HEK293 (cell line): ENCODE results near the gene PRR3.
A peak's percentile ranks its signal among the peaks of the same experiment; 100 is the strongest.

Experiments used
- BCL11A ChIP-seq: fragments of 450-650 bp; formaldehyde crosslinking; IDR thresholded peaks from 2 replicates; pipeline ENCODE4 v1.5.1; 2016; ENCODE audit warnings: low read depth, missing biosample characterization, missing genetic modification characterization
- SETDB1 ChIP-seq: IDR thresholded peaks from one replicate; pipeline ENCODE4 v1.6.1; 2017; ENCODE audit warnings: mild to moderate bottlenecking, low read length, moderate library complexity, mixed read lengths; ENCODE audit not compliant: insufficient read length
- ZBTB48 ChIP-seq: fragments of 450-650 bp; formaldehyde crosslinking; IDR thresholded peaks from 2 replicates; pipeline ENCODE4 v1.5.1; 2016; ENCODE audit warnings: missing biosample characterization, missing genetic modification characterization
- ZBTB8A ChIP-seq: fragments of 450-650 bp; formaldehyde crosslinking; IDR thresholded peaks from 2 replicates; pipeline ENCODE4 v1.5.1; 2016; ENCODE audit warnings: missing biosample characterization, missing genetic modification characterization
- ZFHX2 ChIP-seq: fragments of 450-650 bp; formaldehyde crosslinking; conservative IDR thresholded peaks from 2 replicates; pipeline ENCODE4 v1.5.1; 2016; ENCODE audit warnings: missing biosample characterization, missing genetic modification characterization
- ZNF140 ChIP-seq: fragments of 450-650 bp; formaldehyde crosslinking; IDR thresholded peaks from 2 replicates; pipeline ENCODE4 v1.5.1; 2016; ENCODE audit warnings: missing biosample characterization, missing genetic modification characterization
- ZNF24 ChIP-seq: fragments of 450-650 bp; formaldehyde crosslinking; IDR thresholded peaks from 2 replicates; pipeline ENCODE4 v1.5.1; 2016; ENCODE audit warnings: missing biosample characterization, missing genetic modification characterization
- ZNF311 ChIP-seq: fragments of 450-650 bp; formaldehyde crosslinking; IDR thresholded peaks from 2 replicates; pipeline ENCODE4 v1.5.1; 2017; ENCODE audit warnings: missing biosample characterization, missing genetic modification characterization, borderline replicate concordance
- ZNF341 ChIP-seq: fragments of 450-650 bp; formaldehyde crosslinking; IDR thresholded peaks from 2 replicates; pipeline ENCODE4; 2016; ENCODE audit warnings: low read depth, missing biosample characterization, missing genetic modification characterization
- ZNF391 ChIP-seq: fragments of 450-650 bp; formaldehyde crosslinking; IDR thresholded peaks from 2 replicates; pipeline ENCODE4 v1.5.1; 2016; ENCODE audit warnings: low read depth, missing biosample characterization, missing genetic modification characterization, borderline replicate concordance
- ZNF610 ChIP-seq: fragments of 450-650 bp; formaldehyde crosslinking; IDR thresholded peaks from 2 replicates; pipeline ENCODE4 v1.5.1; 2016; ENCODE audit warnings: missing biosample characterization, missing genetic modification characterization, borderline replicate concordance
- ZNF623 ChIP-seq: fragments of 450-650 bp; formaldehyde crosslinking; IDR thresholded peaks from 2 replicates; pipeline ENCODE4 v1.5.1; 2016; ENCODE audit warnings: missing biosample characterization, missing genetic modification characterization
- ZNF626 ChIP-seq: fragments of 450-650 bp; sonication (Bioruptor Pico); formaldehyde crosslinking; IDR thresholded peaks from 2 replicates; pipeline ENCODE4 v1.5.1; 2018; ENCODE audit warnings: missing biosample characterization, missing genetic modification characterization, inconsistent platforms
- ZNF654 ChIP-seq: fragments of 450-650 bp; formaldehyde crosslinking; IDR thresholded peaks from 2 replicates; pipeline ENCODE4 v1.5.1; 2016; ENCODE audit warnings: low read depth, missing biosample characterization, missing genetic modification characterization
- ZNF776 ChIP-seq: fragments of 450-650 bp; formaldehyde crosslinking; IDR thresholded peaks from 2 replicates; pipeline ENCODE4 v1.5.0; 2017; ENCODE audit warnings: missing biosample characterization, missing genetic modification characterization, borderline replicate concordance
- ZNF843 ChIP-seq: fragments of 450-650 bp; formaldehyde crosslinking; IDR thresholded peaks from 2 replicates; pipeline ENCODE4 v1.5.1; 2016; ENCODE audit warnings: missing biosample characterization, missing genetic modification characterization
- TF ChIP-seq, protein P1 (sequence below): fragments of 450-650 bp; formaldehyde crosslinking; IDR thresholded peaks from 2 replicates; pipeline ENCODE4 v1.5.1; 2016; ENCODE audit warnings: missing biosample characterization, missing genetic modification characterization
- TF ChIP-seq, protein P2 (sequence below): fragments of 450-650 bp; formaldehyde crosslinking; IDR thresholded peaks from 2 replicates; pipeline ENCODE4 v1.5.1; 2016; ENCODE audit warnings: missing biosample characterization, missing genetic modification characterization
- TF ChIP-seq, protein P3 (sequence below): fragments of 450-650 bp; formaldehyde crosslinking; IDR thresholded peaks from 2 replicates; pipeline ENCODE4 v1.5.1; 2016; ENCODE audit warnings: missing biosample characterization, missing genetic modification characterization
- TF ChIP-seq, protein P4 (sequence below): fragments of 450-650 bp; formaldehyde crosslinking; IDR thresholded peaks from 2 replicates; pipeline ENCODE4 v1.5.1; 2017; ENCODE audit warnings: missing biosample characterization, missing genetic modification characterization
- TF ChIP-seq, protein P5 (sequence below): IDR thresholded peaks from 2 replicates; pipeline ENCODE4 v1.6.1; 2011; ENCODE audit warnings: mild to moderate bottlenecking, low read depth, low read length, borderline replicate concordance
- TF ChIP-seq, protein P6 (sequence below): fragments of 450-650 bp; formaldehyde crosslinking; IDR thresholded peaks from 2 replicates; pipeline ENCODE4 v1.5.1; 2016; ENCODE audit warnings: missing biosample characterization, missing genetic modification characterization
- TF ChIP-seq, protein P7 (sequence below): fragments of 450-650 bp; formaldehyde crosslinking; IDR thresholded peaks from 2 replicates; pipeline ENCODE4 v1.5.1; 2016; ENCODE audit warnings: missing biosample characterization, missing genetic modification characterization
- TF ChIP-seq, protein P8 (sequence below): fragments of 450-650 bp; formaldehyde crosslinking; IDR thresholded peaks from 2 replicates; pipeline ENCODE4 v1.5.1; 2016; ENCODE audit warnings: missing biosample characterization, missing genetic modification characterization

Gene PRR3

DNA sequence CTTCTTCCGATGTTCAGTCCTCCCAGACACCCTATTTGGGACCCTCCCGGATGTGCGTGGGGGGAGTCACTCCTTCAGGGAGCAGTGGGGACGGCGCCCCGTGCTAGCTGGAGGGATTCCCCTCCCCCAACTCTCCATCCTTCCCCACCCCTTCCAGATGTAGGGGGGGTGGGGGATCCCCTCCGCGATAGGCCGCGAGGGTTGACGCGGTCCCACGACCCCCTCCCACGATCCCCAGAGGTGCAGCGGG is 1.4 kb upstream of the PRR3 start (continued):
- no peak for TF ChIP-seq ZNF610 (tag by site-specific recombination)
- TF ChIP-seq, protein P1, sequence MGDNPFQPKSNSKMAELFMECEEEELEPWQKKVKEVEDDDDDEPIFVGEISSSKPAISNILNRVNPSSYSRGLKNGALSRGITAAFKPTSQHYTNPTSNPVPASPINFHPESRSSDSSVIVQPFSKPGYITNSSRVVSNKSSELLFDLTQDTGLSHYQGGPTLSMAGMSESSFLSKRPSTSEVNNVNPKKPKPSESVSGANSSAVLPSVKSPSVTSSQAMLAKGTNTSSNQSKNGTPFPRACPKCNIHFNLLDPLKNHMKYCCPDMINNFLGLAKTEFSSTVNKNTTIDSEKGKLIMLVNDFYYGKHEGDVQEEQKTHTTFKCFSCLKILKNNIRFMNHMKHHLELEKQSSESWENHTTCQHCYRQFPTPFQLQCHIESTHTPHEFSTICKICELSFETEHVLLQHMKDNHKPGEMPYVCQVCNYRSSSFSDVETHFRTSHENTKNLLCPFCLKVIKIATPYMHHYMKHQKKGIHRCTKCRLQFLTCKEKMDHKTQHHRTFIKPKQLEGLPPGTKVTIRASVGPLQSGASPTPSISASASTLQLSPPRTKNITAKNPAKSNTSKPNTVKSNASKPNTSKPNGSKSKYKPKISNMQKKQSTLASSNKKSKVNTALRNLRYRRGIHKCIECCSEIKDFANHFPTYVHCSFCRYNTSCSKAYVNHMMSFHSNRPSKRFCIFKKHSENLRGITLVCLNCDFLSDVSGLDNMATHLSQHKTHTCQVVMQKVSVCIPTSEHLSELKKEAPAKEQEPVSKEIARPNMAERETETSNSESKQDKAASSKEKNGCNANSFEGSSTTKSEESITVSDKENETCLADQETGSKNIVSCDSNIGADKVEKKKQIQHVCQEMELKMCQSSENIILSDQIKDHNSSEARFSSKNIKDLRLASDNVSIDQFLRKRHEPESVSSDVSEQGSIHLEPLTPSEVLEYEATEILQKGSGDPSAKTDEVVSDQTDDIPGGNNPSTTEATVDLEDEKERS (tag by site-specific recombination) = no peak
- TF ChIP-seq ZNF341 = peak; percentile 49; the same call in 1 of the 2 replicates
- TF ChIP-seq, protein P2, sequence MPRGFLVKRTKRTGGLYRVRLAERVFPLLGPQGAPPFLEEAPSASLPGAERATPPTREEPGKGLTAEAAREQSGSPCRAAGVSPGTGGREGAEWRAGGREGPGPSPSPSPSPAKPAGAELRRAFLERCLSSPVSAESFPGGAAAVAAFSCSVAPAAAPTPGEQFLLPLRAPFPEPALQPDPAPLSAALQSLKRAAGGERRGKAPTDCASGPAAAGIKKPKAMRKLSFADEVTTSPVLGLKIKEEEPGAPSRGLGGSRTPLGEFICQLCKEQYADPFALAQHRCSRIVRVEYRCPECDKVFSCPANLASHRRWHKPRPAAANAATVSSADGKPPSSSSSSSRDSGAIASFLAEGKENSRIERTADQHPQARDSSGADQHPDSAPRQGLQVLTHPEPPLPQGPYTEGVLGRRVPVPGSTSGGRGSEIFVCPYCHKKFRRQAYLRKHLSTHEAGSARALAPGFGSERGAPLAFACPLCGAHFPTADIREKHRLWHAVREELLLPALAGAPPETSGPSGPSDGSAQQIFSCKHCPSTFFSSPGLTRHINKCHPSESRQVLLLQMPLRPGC (tag by site-specific recombination) = no peak
- no peak for TF ChIP-seq ZBTB8A (tag by site-specific recombination)
- no peak for TF ChIP-seq ZNF843 (tag by site-specific recombination)
- TF ChIP-seq ZNF776 (tag by site-specific recombination) = no peak
- TF ChIP-seq, protein P3, sequence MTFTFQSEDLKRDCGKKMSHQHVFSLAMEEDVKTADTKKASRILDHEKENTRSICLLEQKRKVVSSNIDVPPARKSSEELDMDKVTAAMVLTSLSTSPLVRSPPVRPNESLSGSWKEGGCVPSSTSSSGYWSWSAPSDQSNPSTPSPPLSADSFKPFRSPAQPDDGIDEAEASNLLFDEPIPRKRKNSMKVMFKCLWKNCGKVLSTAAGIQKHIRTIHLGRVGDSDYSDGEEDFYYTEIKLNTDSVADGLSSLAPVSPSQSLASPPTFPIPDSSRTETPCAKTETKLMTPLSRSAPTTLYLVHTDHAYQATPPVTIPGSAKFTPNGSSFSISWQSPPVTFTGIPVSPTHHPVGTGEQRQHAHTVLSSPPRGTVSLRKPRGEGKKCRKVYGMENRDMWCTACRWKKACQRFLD (tag by site-specific recombination) = no peak
- TF ChIP-seq SETDB1 = no peak
- TF ChIP-seq, protein P4, sequence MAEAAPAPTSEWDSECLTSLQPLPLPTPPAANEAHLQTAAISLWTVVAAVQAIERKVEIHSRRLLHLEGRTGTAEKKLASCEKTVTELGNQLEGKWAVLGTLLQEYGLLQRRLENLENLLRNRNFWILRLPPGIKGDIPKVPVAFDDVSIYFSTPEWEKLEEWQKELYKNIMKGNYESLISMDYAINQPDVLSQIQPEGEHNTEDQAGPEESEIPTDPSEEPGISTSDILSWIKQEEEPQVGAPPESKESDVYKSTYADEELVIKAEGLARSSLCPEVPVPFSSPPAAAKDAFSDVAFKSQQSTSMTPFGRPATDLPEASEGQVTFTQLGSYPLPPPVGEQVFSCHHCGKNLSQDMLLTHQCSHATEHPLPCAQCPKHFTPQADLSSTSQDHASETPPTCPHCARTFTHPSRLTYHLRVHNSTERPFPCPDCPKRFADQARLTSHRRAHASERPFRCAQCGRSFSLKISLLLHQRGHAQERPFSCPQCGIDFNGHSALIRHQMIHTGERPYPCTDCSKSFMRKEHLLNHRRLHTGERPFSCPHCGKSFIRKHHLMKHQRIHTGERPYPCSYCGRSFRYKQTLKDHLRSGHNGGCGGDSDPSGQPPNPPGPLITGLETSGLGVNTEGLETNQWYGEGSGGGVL = peak; percentile 50
- no peak for TF ChIP-seq ZNF623
- TF ChIP-seq ZNF626 (tag by site-specific recombination) = no peak
- TF ChIP-seq ZNF140 (tag by site-specific recombination) = no peak
- TF ChIP-seq ZNF391 (tag by site-specific recombination) = no peak
- no peak for TF ChIP-seq ZNF24
- TF ChIP-seq, protein P5, sequence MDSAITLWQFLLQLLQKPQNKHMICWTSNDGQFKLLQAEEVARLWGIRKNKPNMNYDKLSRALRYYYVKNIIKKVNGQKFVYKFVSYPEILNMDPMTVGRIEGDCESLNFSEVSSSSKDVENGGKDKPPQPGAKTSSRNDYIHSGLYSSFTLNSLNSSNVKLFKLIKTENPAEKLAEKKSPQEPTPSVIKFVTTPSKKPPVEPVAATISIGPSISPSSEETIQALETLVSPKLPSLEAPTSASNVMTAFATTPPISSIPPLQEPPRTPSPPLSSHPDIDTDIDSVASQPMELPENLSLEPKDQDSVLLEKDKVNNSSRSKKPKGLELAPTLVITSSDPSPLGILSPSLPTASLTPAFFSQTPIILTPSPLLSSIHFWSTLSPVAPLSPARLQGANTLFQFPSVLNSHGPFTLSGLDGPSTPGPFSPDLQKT = no peak
- TF ChIP-seq BCL11A = peak; percentile 27; the same call in 1 of the 2 replicates
- peak; percentile 67; the same call in 1 of the 2 replicates for TF ChIP-seq ZBTB48 (tag by site-specific recombination)
- TF ChIP-seq, protein P6, sequence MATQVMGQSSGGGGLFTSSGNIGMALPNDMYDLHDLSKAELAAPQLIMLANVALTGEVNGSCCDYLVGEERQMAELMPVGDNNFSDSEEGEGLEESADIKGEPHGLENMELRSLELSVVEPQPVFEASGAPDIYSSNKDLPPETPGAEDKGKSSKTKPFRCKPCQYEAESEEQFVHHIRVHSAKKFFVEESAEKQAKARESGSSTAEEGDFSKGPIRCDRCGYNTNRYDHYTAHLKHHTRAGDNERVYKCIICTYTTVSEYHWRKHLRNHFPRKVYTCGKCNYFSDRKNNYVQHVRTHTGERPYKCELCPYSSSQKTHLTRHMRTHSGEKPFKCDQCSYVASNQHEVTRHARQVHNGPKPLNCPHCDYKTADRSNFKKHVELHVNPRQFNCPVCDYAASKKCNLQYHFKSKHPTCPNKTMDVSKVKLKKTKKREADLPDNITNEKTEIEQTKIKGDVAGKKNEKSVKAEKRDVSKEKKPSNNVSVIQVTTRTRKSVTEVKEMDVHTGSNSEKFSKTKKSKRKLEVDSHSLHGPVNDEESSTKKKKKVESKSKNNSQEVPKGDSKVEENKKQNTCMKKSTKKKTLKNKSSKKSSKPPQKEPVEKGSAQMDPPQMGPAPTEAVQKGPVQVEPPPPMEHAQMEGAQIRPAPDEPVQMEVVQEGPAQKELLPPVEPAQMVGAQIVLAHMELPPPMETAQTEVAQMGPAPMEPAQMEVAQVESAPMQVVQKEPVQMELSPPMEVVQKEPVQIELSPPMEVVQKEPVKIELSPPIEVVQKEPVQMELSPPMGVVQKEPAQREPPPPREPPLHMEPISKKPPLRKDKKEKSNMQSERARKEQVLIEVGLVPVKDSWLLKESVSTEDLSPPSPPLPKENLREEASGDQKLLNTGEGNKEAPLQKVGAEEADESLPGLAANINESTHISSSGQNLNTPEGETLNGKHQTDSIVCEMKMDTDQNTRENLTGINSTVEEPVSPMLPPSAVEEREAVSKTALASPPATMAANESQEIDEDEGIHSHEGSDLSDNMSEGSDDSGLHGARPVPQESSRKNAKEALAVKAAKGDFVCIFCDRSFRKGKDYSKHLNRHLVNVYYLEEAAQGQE = no peak; the same call in 1 of the 2 replicates
- TF ChIP-seq ZNF311 (tag by site-specific recombination) = no peak
- TF ChIP-seq, protein P7, sequence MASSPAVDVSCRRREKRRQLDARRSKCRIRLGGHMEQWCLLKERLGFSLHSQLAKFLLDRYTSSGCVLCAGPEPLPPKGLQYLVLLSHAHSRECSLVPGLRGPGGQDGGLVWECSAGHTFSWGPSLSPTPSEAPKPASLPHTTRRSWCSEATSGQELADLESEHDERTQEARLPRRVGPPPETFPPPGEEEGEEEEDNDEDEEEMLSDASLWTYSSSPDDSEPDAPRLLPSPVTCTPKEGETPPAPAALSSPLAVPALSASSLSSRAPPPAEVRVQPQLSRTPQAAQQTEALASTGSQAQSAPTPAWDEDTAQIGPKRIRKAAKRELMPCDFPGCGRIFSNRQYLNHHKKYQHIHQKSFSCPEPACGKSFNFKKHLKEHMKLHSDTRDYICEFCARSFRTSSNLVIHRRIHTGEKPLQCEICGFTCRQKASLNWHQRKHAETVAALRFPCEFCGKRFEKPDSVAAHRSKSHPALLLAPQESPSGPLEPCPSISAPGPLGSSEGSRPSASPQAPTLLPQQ (tag by site-specific recombination) = no peak
- TF ChIP-seq, protein P8, sequence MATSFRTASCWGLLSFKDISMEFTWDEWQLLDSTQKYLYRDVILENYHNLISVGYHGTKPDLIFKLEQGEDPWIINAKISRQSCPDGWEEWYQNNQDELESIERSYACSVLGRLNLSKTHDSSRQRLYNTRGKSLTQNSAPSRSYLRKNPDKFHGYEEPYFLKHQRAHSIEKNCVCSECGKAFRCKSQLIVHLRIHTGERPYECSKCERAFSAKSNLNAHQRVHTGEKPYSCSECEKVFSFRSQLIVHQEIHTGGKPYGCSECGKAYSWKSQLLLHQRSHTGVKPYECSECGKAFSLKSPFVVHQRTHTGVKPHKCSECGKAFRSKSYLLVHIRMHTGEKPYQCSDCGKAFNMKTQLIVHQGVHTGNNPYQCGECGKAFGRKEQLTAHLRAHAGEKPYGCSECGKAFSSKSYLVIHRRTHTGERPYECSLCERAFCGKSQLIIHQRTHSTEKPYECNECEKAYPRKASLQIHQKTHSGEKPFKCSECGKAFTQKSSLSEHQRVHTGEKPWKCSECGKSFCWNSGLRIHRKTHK (tag by site-specific recombination) = no peak
- TF ChIP-seq ZNF654 (tag by site-specific recombination) = no peak
- peak; percentile 65 for TF ChIP-seq ZFHX2 (tag by site-specific recombination)
